ENCODE data around the gene NSG1.

The NSG1 gene

DNA sequence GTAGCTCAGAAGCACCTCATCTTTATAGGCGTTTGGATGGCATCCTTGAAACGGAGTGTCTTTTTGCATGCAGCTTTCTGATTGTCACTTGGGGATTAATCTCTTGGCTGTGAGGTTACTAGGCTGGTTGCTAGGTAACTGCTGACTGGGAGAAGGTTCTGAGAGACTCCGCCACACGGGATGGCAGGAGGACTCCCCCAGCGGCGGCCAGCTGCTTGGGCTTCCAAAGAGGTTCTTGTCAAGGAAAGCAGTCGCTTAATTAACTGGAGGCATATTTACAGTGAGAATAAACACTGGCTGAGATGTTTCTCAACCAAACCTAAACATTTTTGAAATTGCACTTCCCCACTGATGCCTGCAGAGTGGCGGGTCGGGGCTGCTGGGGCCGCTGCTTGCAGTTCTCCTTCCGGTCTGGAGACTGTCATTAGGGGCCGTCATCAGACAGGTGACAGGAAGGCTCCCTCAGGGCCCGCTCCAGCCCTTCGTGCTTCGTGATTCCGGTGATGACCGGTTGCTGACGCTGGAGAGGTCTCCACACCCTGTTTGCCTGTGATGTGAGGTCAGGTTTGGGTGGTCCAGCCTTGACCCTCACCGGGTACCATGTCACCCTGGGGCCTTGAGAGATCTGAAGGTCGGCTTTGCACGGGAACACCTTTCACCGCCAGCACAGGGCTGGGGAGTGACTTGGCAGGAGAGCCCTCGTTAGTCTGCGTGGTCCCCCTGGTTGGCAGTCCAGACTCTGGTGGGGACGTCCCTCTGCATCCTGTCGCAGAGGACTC lies 9.1 kb downstream of the NSG1 start:
- no peak overlapping the region for H3K4me3 Mint-ChIP-seq
- H3K9me3 Mint-ChIP-seq: peaks cover 11% of the 10 kb centered on the region
- no peaks in the 10 kb centered on the region for H3K36me3 Mint-ChIP-seq (ENCODE audit: low read depth)
- peaks cover 82% of the 10 kb centered on the region for H3K27me3 Mint-ChIP-seq (ENCODE audit: low read depth)
- peaks cover 4% of the 10 kb centered on the region for H3K4me1 Mint-ChIP-seq
- H3K27ac Mint-ChIP-seq: no peak overlapping the region
- TF ChIP-seq, protein P1, sequence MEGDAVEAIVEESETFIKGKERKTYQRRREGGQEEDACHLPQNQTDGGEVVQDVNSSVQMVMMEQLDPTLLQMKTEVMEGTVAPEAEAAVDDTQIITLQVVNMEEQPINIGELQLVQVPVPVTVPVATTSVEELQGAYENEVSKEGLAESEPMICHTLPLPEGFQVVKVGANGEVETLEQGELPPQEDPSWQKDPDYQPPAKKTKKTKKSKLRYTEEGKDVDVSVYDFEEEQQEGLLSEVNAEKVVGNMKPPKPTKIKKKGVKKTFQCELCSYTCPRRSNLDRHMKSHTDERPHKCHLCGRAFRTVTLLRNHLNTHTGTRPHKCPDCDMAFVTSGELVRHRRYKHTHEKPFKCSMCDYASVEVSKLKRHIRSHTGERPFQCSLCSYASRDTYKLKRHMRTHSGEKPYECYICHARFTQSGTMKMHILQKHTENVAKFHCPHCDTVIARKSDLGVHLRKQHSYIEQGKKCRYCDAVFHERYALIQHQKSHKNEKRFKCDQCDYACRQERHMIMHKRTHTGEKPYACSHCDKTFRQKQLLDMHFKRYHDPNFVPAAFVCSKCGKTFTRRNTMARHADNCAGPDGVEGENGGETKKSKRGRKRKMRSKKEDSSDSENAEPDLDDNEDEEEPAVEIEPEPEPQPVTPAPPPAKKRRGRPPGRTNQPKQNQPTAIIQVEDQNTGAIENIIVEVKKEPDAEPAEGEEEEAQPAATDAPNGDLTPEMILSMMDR (IDR thresholded peaks at IDR 0.05; ENCODE audit: unreplicated experiment in 3 of 3): no peak

DNA sequence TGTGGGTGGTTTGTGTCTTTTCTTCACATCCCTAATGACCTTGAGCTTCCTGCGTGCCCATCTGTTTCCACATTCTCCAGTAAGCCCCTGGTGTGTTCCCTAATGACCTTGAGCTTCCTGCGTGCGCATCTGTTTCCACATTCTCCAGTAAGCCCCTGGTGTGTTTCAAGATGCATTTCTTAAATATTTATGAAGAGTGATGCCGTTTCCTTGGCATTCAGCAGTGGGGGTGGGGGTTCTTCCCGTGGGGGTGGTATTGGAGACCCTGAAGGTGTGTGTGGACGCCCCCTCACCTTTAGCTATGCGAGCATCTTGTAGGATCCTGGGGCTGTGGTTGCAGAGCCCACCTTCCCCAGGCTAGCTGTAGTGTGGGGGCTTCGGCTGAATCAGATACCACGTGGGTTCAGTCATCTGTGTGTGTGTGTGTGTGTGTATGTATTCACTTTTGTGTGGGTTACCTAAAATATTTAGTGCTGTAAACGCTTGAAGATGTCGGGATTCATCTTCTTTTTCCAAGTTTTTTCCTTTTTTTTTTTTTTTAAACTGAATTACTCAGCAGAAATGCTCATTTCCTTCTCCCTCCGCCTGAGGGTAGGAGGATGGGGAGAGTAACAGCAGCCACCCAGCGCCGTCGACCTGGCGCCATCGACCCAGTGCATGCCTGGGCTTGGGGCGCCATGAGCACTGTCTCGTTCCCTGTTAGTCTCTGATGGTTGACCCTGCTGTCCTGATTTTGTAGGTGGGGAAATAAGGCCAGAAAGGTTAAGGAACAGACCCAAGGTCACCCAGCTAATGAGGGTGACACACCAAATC lies 9.9 kb downstream of the NSG1 start:
- Mint-ChIP-seq H3K27ac (no peak overlapping the region), H3K4me3 (no peak overlapping the region), H3K27me3 (ENCODE audit: low read depth) (peaks cover 74% of the 10 kb centered on the region), H3K9me3 (peaks cover 11% of the 10 kb centered on the region), H3K36me3 (ENCODE audit: low read depth) (no peaks in the 10 kb centered on the region), H3K4me1 (peaks cover 4% of the 10 kb centered on the region)
- TF ChIP-seq, protein P1 (IDR thresholded peaks at IDR 0.05; ENCODE audit: unreplicated experiment in 3 of 3): no peak

DNA sequence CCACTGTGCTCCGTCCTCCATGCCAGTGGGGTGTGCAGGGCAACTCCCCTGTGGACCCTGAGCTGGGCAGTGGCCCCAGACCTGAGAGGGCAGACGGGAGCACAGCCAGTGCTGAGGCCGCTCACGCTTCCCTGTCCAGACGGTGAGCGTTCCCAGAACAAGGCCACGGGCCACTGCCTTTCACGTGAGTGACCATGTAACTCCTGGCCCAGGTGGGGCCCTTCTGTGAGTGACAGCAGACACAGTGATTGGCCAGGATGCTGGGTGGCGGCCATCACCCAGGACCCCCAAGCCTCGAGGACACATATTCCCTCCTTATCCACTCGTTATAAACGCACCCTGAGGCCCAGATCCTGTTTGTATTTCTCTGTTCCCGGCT lies 10.5 kb downstream of the NSG1 start:
- Mint-ChIP-seq H3K9me3 (peaks cover 11% of the 10 kb centered on the region), H3K4me1 (peaks cover 4% of the 10 kb centered on the region), H3K27ac (no peak overlapping the region), H3K27me3 (ENCODE audit: low read depth) (peaks cover 69% of the 10 kb centered on the region), H3K36me3 (ENCODE audit: low read depth) (no peaks in the 10 kb centered on the region), H3K4me3 (no peak overlapping the region)
- TF ChIP-seq, protein P1 (IDR thresholded peaks at IDR 0.05; ENCODE audit: unreplicated experiment in 3 of 3): no peak

DNA sequence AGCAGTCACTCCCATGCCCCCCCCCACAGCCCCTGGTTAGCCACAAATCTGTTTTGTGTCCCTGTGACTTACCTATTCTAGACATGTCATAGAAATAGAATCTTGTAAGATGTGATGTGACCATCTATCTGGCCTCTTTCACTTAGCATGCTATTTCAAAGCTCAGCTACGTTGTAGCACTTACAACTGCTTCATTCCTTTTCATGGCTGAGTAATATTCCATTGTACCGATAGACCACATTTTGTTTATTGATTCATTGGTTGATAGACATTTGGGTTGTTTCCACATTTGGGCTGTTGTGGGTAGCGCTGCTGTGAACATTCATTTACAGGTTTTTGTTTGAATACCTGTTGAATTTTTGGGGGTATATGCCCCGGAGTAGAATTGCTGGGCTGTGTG lies 11.5 kb downstream of the NSG1 start:
- TF ChIP-seq, protein P1 (IDR thresholded peaks at IDR 0.05; ENCODE audit: unreplicated experiment in 3 of 3): no peak
- peaks cover 11% of the 10 kb centered on the region for H3K9me3 Mint-ChIP-seq
- H3K36me3 Mint-ChIP-seq (ENCODE audit: low read depth): no peaks in the 10 kb centered on the region
- H3K4me3 Mint-ChIP-seq: no peak overlapping the region
- no peak overlapping the region for H3K27ac Mint-ChIP-seq
- peaks cover 4% of the 10 kb centered on the region for H3K4me1 Mint-ChIP-seq
- peaks cover 69% of the 10 kb centered on the region for H3K27me3 Mint-ChIP-seq (ENCODE audit: low read depth)

DNA sequence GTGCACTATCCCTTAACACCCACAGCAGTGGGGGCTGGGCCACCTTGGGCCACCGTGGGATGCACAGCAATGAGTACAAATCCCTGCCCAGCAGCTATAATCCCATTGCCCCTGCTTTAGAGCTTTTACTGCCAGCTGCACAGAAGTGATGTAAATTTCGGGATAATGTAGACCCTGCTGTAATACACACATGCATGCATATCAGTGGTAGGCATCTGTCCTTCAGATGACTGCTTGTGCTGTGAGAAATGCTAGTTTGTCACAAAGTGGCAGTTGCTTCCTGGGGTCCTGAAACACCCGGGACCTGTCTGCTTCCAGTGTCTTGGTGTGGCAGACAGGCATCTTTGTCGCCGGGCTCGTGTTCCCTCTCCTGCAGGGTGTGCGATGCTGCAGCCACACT lies 14.1 kb downstream of the NSG1 start:
- no peak overlapping the region for H3K27ac Mint-ChIP-seq
- peaks cover 54% of the 10 kb centered on the region for H3K27me3 Mint-ChIP-seq (ENCODE audit: low read depth)
- no peaks in the 10 kb centered on the region for H3K36me3 Mint-ChIP-seq (ENCODE audit: low read depth)
- peaks cover 11% of the 10 kb centered on the region for H3K9me3 Mint-ChIP-seq
- no peak overlapping the region for H3K4me3 Mint-ChIP-seq
- no peaks in the 10 kb centered on the region for H3K4me1 Mint-ChIP-seq
- TF ChIP-seq, protein P1 (IDR thresholded peaks at IDR 0.05; ENCODE audit: unreplicated experiment in 3 of 3): no peak

Data from nephron (organoid).